Cardiac muscle cell (in vitro differentiated cells and primary cell): Measurements from ENCODE around the gene TMTC2. TPM values are rescaled to one million over a fixed set of nuclear protein-coding genes. Genes with fewer than 3 reads are reported as not detected.

Experiments
- DNase-seq, 2 donors: peaks; one replicate each; pipeline versions ENCODE4 v3.0.0 to v3.0.0-alpha.2; 2010 to 2017; ENCODE audit warnings: low read depth in 1 of 2, low spot score in 1 of 2
- H3K27ac ChIP-seq: fragments of 200-600 bp; sonication (generic); 2 replicates; pipeline ENCODE4 v1.5.1; 2016
- H3K27me3 ChIP-seq: fragments of 200-600 bp; sonication (generic); 2 replicates; pipeline ENCODE4 v1.6.0; 2016; ENCODE audit warnings: control low read depth
- H3K36me3 ChIP-seq: fragments of 200-600 bp; sonication (generic); 2 replicates; pipeline ENCODE4 v1.5.1; 2016; ENCODE audit warnings: control low read depth
- H3K4me1 ChIP-seq: fragments of 200-600 bp; sonication (generic); 2 replicates; pipeline ENCODE4 v1.8.1; 2017; ENCODE audit warnings: low read depth, mild to moderate bottlenecking, mixed run types
- H3K4me3 ChIP-seq: fragments of 200-600 bp; sonication (generic); 2 replicates; pipeline ENCODE4 v1.5.1; 2016; ENCODE audit warnings: mild to moderate bottlenecking
- H3K9me3 ChIP-seq: fragments of 200-600 bp; sonication (generic); 2 replicates; pipeline ENCODE4 v1.5.1; 2017; ENCODE audit warnings: low read depth, mild to moderate bottlenecking, control low read depth
- polyA plus RNA-seq: library from polyadenylated mRNA; unstranded; fragments of >200 nt; fragmentation: Nextera tagmentation; extraction: Ambion mirVana; gene quantifications from 2 replicates; pipeline ENCODE4 v1.2.1, GENCODE V29; 2016
- total RNA-seq: library from RNA; depleted of rRNA; stranded (reverse); fragments of >200 nt; gene quantifications from 2 replicates; pipeline ENCODE4 v1.2.3, GENCODE V29; 2016
- TF ChIP-seq, protein P1 (sequence below): IDR thresholded peaks from 2 replicates; pipeline ENCODE4 v1.5.1; 2012; ENCODE audit warnings: low read depth, mild to moderate bottlenecking, low read length

Gene TMTC2
- total and polyA plus RNA-seq, 2 experiments from 2014 or later, result 0.89 to 10.8 TPM

DNA sequence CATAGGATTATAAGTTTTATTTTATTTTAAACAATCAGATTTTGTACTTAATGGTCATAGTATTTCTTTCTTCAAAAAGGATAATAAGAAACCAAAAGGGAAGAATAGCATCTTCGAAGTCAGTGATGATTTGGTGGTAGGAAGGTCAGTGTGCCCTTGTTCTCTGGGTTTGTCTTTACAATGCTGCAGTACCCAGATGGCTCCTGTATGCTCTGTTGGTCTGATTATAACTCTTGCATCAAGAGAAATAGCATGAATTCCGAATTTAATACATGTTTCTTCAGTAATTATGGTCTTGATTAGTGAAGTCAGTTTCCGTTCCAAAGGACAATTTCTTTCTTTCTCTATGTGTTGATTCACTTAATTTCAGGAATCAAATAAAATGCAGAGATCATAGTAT lies 180.2 kb downstream of the TMTC2 start:
- no peaks in the 10 kb centered on the region for H3K9me3 ChIP-seq
- TF ChIP-seq, protein P1, sequence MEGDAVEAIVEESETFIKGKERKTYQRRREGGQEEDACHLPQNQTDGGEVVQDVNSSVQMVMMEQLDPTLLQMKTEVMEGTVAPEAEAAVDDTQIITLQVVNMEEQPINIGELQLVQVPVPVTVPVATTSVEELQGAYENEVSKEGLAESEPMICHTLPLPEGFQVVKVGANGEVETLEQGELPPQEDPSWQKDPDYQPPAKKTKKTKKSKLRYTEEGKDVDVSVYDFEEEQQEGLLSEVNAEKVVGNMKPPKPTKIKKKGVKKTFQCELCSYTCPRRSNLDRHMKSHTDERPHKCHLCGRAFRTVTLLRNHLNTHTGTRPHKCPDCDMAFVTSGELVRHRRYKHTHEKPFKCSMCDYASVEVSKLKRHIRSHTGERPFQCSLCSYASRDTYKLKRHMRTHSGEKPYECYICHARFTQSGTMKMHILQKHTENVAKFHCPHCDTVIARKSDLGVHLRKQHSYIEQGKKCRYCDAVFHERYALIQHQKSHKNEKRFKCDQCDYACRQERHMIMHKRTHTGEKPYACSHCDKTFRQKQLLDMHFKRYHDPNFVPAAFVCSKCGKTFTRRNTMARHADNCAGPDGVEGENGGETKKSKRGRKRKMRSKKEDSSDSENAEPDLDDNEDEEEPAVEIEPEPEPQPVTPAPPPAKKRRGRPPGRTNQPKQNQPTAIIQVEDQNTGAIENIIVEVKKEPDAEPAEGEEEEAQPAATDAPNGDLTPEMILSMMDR, result no peak

DNA sequence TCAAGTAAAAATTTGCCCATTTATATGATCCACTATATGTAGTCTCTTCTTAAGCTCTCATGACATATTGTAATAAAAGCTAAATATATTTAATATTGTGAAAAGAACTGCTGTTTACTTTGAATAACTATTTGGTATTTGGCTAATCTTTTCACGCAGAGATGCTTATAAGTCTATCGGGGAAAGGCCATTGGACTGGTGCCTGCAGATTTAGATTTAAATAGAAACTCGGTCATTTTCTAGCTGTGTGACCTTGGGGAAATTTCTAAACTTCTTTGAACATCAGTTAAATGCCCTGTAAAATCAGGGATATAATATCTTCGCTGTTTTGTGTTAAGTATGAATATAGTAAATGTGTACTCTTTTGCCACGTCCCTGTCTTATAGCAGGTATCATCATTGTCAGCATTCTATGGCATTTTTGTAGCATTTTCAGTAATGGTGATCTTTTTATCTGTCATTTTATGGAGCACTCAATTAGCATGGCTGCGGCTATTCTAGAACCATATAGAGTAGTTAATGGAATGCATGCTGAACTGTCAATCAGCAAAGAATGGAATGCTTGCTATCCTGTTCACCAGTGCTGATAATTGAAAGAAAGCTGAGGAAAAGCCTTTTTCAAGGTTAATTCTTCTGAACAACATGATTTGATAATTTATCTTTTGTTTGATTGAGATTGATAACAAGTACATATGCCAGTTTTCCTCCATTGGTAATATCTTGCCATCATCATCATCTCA lies 181.2 kb downstream of the TMTC2 start:
- no peaks in the 10 kb centered on the region for H3K27me3 ChIP-seq
- H3K9me3 ChIP-seq, result no peaks in the 10 kb centered on the region
- H3K36me3 ChIP-seq, result no peaks in the 10 kb centered on the region
- no peak overlapping the region for H3K4me3 ChIP-seq
- H3K4me1 ChIP-seq, result no peaks in the 10 kb centered on the region
- DNase-seq, result peak in 1 of 2 donors; percentile 50
- TF ChIP-seq, protein P1, result no peak
- no peak overlapping the region for H3K27ac ChIP-seq

More for the DNA sequence above, 180.2 kb downstream of the TMTC2 start:
- Histone ChIP-seq H3K27ac (no peak overlapping the region), H3K4me1 (no peaks in the 10 kb centered on the region), H3K36me3 (no peaks in the 10 kb centered on the region), H3K4me3 (no peak overlapping the region), H3K27me3 (no peaks in the 10 kb centered on the region)
- DNase-seq, result no peak

GRCh38 chr12:82870771-82871377 lies 184.2 kb downstream of the TMTC2 start:
- Histone ChIP-seq H3K36me3 (no peaks in the 10 kb centered on the region), H3K4me1 (no peaks in the 10 kb centered on the region), H3K27me3 (no peaks in the 10 kb centered on the region), H3K27ac (peak overlapping the region; percentile 13), H3K9me3 (no peaks in the 10 kb centered on the region), H3K4me3 (no peak overlapping the region)
- DNase-seq, result no peak
- TF ChIP-seq, protein P1, result no peak

GRCh38 chr12:82872088-82872487 lies 185.4 kb downstream of the TMTC2 start:
- H3K4me1 ChIP-seq, result no peaks in the 10 kb centered on the region
- no peaks in the 10 kb centered on the region for H3K36me3 ChIP-seq
- DNase-seq, result no peak

GRCh38 chr12:82873309-82873708 lies 186.6 kb downstream of the TMTC2 start:
- no peaks in the 10 kb centered on the region for H3K9me3 ChIP-seq
- H3K4me3 ChIP-seq, result no peak overlapping the region
- no peak for DNase-seq
- H3K27ac ChIP-seq, result no peak overlapping the region
- no peaks in the 10 kb centered on the region for H3K36me3 ChIP-seq
- no peaks in the 10 kb centered on the region for H3K4me1 ChIP-seq
- TF ChIP-seq, protein P1, result no peak
- H3K27me3 ChIP-seq, result no peaks in the 10 kb centered on the region

More at GRCh38 chr12:82872088-82872487, 185.4 kb downstream of the TMTC2 start:
- TF ChIP-seq, protein P1, result no peak
- Histone ChIP-seq H3K27ac (no peak overlapping the region), H3K9me3 (no peaks in the 10 kb centered on the region), H3K4me3 (no peak overlapping the region), H3K27me3 (no peaks in the 10 kb centered on the region)
